Ascending aorta (tissue), 2 donors: ENCODE results near the gene SERPINA4. TPM values are rescaled to one million over a fixed set of nuclear protein-coding genes. Genes with fewer than 3 reads are reported as not detected.

Experiments used
- DNase-seq, 2 donors: peaks; one replicate each; pipeline ENCODE4 v3.0.0-alpha.2; 2019; ENCODE audit warnings: low spot score in 2 of 2
- H3K27ac ChIP-seq, 2 donors: fragments of 200-600 bp; sonication (generic); one replicate each; pipeline ENCODE4 v1.5.1; 2016 to 2017; ENCODE audit warnings: mild to moderate bottlenecking in 1 of 2
- H3K27me3 ChIP-seq: fragments of 200-600 bp; sonication (generic); one replicate; pipeline ENCODE4 v1.5.1; 2017
- H3K36me3 ChIP-seq, 2 donors: fragments of 200-600 bp; sonication (generic); one replicate each; pipeline ENCODE4 v1.5.1; 2016
- H3K4me1 ChIP-seq, 2 donors: fragments of 200-600 bp; sonication (generic); one replicate each; pipeline ENCODE4 v1.5.1; 2016 to 2017; ENCODE audit warnings: mild to moderate bottlenecking in 1 of 2
- H3K4me3 ChIP-seq, 2 donors: fragments of 200-600 bp; sonication (generic); one replicate each; pipeline ENCODE4 v1.5.1; 2016 to 2017; ENCODE audit warnings: mild to moderate bottlenecking in 1 of 2
- H3K9me3 ChIP-seq, 2 donors: fragments of 200-600 bp; sonication (generic); one replicate each; pipeline ENCODE4 v1.5.1; 2016
- CTCF ChIP-seq, 3 experiments: fragments of 200-600 bp in 2 of 3; fragments of 450-650 bp in 1 of 3; sonication (generic) in 2 of 3; IDR thresholded peaks; one replicate each; pipeline ENCODE4 v1.5.1; 2016 to 2019; ENCODE audit warnings: antibody characterized with exemption in 3 of 3, mild to moderate bottlenecking in 1 of 3, moderate library complexity in 1 of 3
- intact Hi-C: fragments of 100-400 bp; cut with DNase I; formaldehyde crosslinking; loops from one replicate; pipeline ENCODE4 v1.15.1; 2023
- total RNA-seq: library from RNA; depleted of rRNA; stranded (reverse); fragments of >200 nt; gene quantifications from one replicate; pipeline ENCODE4 v1.1.0, GENCODE V29; 2016

SERPINA4 gene
- total RNA-seq, 1 donor from 2014 or later: not detected

GRCh38 chr14:94593376-94593748 is 32.1 kb downstream of the SERPINA4 start:
- H3K4me3 ChIP-seq: no peak overlapping the region
- DNase-seq: no peak
- no peaks in the 10 kb centered on the region for H3K9me3 ChIP-seq
- no peak for TF ChIP-seq CTCF (IDR thresholded peaks at IDR 0.05)
- no peak overlapping the region for H3K27ac ChIP-seq
- no peaks in the 10 kb centered on the region for H3K4me1 ChIP-seq
- no peaks in the 10 kb centered on the region for H3K27me3 ChIP-seq
- intact Hi-C loops: no loop called here
- no peaks in the 10 kb centered on the region for H3K36me3 ChIP-seq

DNA sequence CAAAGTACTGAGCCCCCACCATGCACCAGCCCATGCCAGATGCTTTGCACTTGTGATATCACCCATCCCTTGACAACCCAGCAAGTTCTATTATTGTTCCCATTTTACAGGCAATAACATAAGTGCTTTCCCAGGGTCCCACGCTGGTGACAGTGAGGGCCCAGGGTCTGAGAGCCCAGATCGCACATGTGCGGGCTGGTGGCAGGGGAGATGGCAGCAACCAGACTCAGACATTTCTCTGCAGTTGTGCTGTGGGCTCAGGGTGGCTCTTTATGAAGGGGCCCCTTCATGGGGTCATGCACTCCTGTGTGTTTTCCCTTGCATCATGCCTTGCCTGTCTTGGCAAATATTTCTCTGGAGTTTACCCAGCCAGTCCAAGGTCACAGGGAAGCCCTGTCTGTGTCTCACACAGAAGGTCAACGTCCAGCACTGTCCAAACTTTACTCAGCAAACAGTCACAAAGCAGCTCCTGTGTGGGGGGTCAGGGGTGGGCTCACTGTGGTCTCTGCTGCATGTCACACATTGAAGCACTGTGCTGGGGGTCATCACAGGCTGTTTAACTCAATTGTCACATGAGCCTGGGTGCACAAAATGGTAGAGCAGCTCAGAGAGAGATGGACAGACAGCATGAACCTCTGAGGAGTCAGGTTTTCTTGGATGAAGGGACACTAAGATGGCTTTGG is 32.6 kb downstream of the SERPINA4 start:
- Histone ChIP-seq H3K27ac (no peak overlapping the region), H3K9me3 (no peaks in the 10 kb centered on the region), H3K27me3 (no peaks in the 10 kb centered on the region), H3K36me3 (no peaks in the 10 kb centered on the region), H3K4me3 (no peak overlapping the region), H3K4me1 (peaks cover 0 to 4% of the 10 kb centered on the region in 2 donors)
- DNase-seq: no peak
- intact Hi-C loops: no loop called here
- no peak for TF ChIP-seq CTCF (IDR thresholded peaks at IDR 0.05)

DNA sequence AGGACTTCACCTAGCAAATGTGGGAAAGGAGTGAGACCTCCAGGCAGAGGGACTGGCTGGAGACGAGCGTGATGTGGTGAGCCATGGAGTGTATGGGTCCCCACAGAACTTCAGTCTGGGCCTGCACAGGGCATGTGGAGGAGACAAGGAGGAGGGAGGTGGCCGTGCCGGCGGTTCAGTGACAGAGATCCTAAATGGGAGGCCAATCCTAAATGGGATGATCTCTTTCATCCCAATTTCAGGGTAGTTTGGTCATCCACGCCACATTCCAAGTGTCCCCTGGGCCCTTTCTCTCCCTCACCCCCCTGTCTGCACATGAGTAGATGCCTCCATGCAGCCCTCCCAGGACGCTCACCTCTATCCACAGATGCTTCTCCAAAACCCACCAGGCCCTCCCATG is 33.2 kb downstream of the SERPINA4 start:
- H3K36me3 ChIP-seq: no peaks in the 10 kb centered on the region
- H3K4me3 ChIP-seq: no peak overlapping the region
- H3K4me1 ChIP-seq: peaks cover 1 to 7% of the 10 kb centered on the region in 2 donors
- H3K9me3 ChIP-seq: no peaks in the 10 kb centered on the region
- H3K27ac ChIP-seq: no peak overlapping the region
- TF ChIP-seq CTCF (IDR thresholded peaks at IDR 0.05): no peak
- DNase-seq: no peak
- intact Hi-C loops: no loop called here
- H3K27me3 ChIP-seq: no peaks in the 10 kb centered on the region

- H3K4me3 ChIP-seq: no peak overlapping the region
- no peak overlapping the region for H3K27ac ChIP-seq
- H3K9me3 ChIP-seq: no peaks in the 10 kb centered on the region
- H3K36me3 ChIP-seq: no peaks in the 10 kb centered on the region
- DNase-seq: no peak
- peaks cover 10 to 22% of the 10 kb centered on the region in 2 donors for H3K4me1 ChIP-seq
- H3K27me3 ChIP-seq: no peaks in the 10 kb centered on the region
- intact Hi-C loops: loop anchor here (5.0 kb wide), 1 partner anchor 911 kb away; no protein-coding TSS in a partner anchor
- no peak for TF ChIP-seq CTCF (IDR thresholded peaks at IDR 0.05)
Measured at GRCh38 chr14:94595912-94596311, 34.7 kb downstream of the SERPINA4 start.

- TF ChIP-seq CTCF (IDR thresholded peaks at IDR 0.05): no peak
- intact Hi-C loops: loop anchor here (5.0 kb wide), 1 partner anchor 911 kb away; no protein-coding TSS in a partner anchor
- no peak overlapping the region for H3K27ac ChIP-seq
- H3K9me3 ChIP-seq: no peaks in the 10 kb centered on the region
- H3K4me3 ChIP-seq: no peak overlapping the region
- H3K36me3 ChIP-seq: no peaks in the 10 kb centered on the region
- H3K27me3 ChIP-seq: no peaks in the 10 kb centered on the region
- DNase-seq: no peak
- H3K4me1 ChIP-seq: peaks cover 10 to 24% of the 10 kb centered on the region in 2 donors
Measured at GRCh38 chr14:94596361-94596760, 35.1 kb downstream of the SERPINA4 start.
